WERI-Rb-1 (cell line): ENCODE measurements around the gene ARHGEF4.
"Not testable (repeated sequence)": the region's sequence is repeated elsewhere in the genome, so short reads cannot be mapped to it uniquely, and the experiment has no call there.

ENCODE experiments used
- DNase-seq: peaks from one replicate; pipeline ENCODE4 v3.0.0-alpha.2; 2020
- H3K27ac ChIP-seq: fragments of 250-450 bp; sonication (Bioruptor Pico); 2 replicates; pipeline ENCODE4 v1.5.1; 2020; ENCODE audit warnings: mild to moderate bottlenecking, moderate library complexity
- H3K27me3 ChIP-seq: fragments of 250-450 bp; sonication (Bioruptor Pico); 2 replicates; pipeline ENCODE4 v1.5.1; 2021; ENCODE audit warnings: mild to moderate bottlenecking, low read depth, moderate library complexity; ENCODE audit not compliant: insufficient read depth, severe bottlenecking
- H3K36me3 ChIP-seq: fragments of 250-450 bp; sonication (Bioruptor Pico); 2 replicates; pipeline ENCODE4 v1.5.1; 2020; ENCODE audit warnings: mild to moderate bottlenecking, moderate library complexity
- H3K4me3 ChIP-seq: 2 replicates; pipeline ENCODE4 v1.5.1; 2011; ENCODE audit warnings: low read depth, mild to moderate bottlenecking, control low read depth, low read length
- H3K9me3 ChIP-seq: fragments of 250-450 bp; sonication (Bioruptor Pico); 2 replicates; pipeline ENCODE4 v1.5.1; 2021; ENCODE audit warnings: mild to moderate bottlenecking, moderate library complexity; ENCODE audit not compliant: severe bottlenecking
- TF ChIP-seq, protein P1 (sequence below): IDR thresholded peaks from 2 replicates; pipeline ENCODE4 v1.5.1; 2011; ENCODE audit warnings: low read depth, mild to moderate bottlenecking, control low read depth, inconsistent platforms, low read length

The ARHGEF4 gene

DNA sequence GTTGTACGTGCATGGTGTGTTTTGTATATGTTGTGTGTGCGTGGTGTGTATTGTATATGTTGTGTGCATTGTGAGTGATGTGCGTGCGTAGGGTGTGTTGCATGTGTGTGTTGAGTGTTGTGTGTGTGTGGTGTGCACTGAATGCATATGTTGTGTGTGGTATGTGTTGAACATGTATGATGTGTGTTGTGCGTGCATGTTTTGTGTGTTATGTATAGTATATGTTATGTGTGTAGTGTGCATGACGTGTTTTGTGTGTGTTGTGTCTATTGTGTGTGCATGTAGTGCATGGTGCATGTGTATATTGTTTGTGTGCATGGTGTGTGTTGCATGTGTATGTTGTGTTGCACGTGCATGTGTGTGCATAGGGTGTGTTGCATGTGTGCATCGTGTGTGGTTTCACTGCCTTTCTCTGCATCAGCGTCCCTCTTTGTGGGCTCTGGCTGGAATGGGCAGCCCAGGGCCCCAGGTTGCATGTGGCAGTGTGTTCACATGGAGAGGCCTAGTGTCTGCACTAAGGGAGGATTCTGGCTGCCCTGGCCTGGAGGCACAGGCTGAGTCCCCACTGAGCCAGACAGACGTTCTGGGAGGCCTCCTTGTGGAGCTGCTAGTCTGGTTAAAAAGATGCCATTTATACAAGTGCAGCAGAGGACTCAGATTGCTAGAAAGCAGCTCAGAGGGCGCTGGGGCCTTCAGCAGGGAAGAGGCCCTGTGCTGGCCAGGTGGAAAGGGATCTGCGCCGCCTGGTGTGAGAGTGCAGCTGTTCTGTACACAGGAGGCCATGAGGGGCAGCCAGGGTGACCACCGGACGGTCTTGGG lies 149.3 kb downstream of the ARHGEF4 start:
- H3K4me3 ChIP-seq: no peak overlapping the region
- no peak overlapping the region for H3K27ac ChIP-seq
- H3K36me3 ChIP-seq: no peaks in the 10 kb centered on the region
- no peak for DNase-seq
- no peaks in the 10 kb centered on the region for H3K9me3 ChIP-seq
- H3K27me3 ChIP-seq: no peaks in the 10 kb centered on the region
- TF ChIP-seq, protein P1, sequence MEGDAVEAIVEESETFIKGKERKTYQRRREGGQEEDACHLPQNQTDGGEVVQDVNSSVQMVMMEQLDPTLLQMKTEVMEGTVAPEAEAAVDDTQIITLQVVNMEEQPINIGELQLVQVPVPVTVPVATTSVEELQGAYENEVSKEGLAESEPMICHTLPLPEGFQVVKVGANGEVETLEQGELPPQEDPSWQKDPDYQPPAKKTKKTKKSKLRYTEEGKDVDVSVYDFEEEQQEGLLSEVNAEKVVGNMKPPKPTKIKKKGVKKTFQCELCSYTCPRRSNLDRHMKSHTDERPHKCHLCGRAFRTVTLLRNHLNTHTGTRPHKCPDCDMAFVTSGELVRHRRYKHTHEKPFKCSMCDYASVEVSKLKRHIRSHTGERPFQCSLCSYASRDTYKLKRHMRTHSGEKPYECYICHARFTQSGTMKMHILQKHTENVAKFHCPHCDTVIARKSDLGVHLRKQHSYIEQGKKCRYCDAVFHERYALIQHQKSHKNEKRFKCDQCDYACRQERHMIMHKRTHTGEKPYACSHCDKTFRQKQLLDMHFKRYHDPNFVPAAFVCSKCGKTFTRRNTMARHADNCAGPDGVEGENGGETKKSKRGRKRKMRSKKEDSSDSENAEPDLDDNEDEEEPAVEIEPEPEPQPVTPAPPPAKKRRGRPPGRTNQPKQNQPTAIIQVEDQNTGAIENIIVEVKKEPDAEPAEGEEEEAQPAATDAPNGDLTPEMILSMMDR: no peak

DNA sequence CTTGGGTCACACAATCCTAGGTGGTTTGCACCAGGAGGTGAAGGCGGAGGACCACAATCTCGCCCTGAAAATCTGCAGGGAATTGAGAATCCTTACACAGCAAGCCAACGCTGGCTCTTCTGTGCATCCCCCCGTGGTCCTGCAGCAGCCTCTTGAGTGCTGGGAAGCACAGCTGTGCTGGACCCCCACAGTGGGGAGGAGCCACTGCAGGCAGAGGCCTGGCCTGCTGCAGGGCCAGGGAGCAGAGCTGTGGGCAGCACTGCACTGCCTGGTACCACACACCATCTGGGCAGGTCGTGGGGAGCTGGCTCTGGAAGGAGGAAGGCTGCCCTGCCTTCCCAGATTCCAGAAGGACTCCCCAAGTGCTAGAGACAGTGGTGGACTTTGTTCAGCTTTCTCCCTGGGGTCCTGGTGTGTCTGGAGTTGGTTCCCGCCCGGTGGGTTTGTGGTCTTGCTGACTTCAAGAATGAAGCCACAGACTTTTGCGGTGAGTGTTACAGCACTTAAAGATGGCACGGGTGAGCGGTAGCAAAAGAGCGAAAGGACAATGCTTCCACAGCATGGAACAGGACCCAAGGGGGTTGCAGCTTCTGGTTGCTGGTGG lies 150.3 kb downstream of the ARHGEF4 start:
- H3K27me3 ChIP-seq: no peaks in the 10 kb centered on the region
- H3K9me3 ChIP-seq: no peaks in the 10 kb centered on the region
- TF ChIP-seq, protein P1: no peak
- H3K36me3 ChIP-seq: no peaks in the 10 kb centered on the region
- no peak for DNase-seq
- no peak overlapping the region for H3K4me3 ChIP-seq
- no peak overlapping the region for H3K27ac ChIP-seq

DNA sequence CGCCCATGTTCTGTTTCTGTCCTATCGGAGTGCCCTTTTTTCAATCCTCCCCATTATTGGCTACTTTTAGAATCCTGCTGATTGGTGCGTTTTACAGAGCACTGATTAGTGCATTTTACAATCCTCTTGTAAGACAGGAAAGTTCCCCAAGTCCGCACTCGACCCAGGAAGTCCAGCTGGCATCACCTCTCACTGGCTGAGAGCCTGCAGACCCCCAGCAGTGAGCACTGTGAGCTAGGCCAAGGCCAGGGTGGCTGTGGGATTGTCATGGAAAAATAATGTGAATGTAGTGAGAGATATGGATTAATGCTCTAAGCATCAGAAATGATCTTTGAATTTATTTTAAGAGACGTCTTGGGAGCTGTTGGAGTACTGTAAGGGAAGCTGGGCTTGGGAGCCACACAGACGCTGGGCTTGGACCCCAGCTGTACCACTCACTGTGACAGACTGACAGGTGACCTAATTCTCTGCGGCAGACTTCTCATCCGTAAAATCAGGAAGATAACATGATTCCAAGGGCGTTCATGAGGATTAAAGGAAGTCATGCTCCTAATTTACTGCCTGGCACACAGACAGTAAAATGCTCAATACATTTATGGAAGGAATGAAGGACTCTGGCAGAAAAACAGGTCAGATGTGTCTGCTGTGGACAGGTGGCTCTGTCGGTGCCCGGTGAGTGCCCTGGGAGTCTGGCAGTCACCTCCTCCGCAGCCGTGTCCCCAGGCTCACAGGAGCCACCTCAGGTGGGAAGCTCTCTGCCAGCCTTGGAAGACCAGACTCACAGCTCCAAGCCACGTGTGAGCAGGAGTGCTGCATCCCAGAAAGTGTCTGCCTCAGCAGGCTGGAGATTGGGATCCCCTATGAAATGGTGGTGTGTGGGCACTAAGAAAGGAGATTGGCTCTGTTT lies 151.1 kb downstream of the ARHGEF4 start:
- Histone ChIP-seq H3K9me3 (no peaks in the 10 kb centered on the region), H3K36me3 (no peaks in the 10 kb centered on the region), H3K4me3 (peak overlapping the region; percentile 8), H3K27ac (peak overlapping the region; percentile 46), H3K27me3 (no peaks in the 10 kb centered on the region)
- TF ChIP-seq, protein P1: no peak
- peak; percentile 40 for DNase-seq

DNA sequence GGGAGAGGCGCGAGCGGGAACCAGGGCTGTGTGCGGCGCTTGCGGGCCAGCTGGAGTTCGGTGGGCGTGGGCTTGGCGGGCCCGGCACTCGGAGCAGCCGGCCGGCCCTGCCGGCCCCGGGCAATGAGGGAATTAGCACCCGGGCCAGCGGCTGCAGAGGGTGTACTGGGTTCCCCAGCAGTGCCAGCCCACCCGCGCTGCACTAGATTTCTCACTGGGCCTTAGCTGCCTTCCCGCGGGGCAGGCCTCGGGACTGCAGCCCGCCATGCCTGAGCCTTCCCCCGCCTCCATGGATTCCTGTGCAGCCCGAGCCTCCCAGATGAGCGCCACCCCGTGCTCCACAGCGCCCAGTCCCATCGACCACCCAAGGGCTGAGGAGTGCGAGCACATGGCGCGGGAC lies 154.7 kb downstream of the ARHGEF4 start:
- H3K9me3 ChIP-seq, H3K27ac ChIP-seq, H3K4me3 ChIP-seq, H3K27me3 ChIP-seq, H3K36me3 ChIP-seq, DNase-seq: not testable (repeated sequence)

DNA sequence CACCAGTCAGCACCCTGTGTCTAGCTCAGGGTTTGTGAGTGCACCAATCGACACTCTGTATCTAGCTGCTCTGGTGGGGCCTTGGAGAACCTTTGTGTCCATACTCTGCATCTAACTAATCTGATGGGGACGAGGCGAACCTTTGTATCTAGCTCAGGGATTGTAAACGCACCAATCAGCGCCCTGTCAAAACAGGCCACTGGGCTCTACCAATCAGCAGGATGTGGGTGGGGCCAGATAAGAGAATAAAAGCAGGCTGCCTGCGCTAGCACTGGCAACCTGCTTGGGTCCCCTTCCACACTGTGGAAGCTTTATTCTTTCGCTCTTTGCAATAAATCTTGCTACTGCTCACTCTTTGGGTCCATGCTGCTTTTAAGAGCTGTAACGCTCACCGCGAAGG lies 155.3 kb downstream of the ARHGEF4 start:
- H3K36me3 ChIP-seq, H3K27me3 ChIP-seq, H3K27ac ChIP-seq, H3K9me3 ChIP-seq, H3K4me3 ChIP-seq, DNase-seq: not testable (repeated sequence)

DNA sequence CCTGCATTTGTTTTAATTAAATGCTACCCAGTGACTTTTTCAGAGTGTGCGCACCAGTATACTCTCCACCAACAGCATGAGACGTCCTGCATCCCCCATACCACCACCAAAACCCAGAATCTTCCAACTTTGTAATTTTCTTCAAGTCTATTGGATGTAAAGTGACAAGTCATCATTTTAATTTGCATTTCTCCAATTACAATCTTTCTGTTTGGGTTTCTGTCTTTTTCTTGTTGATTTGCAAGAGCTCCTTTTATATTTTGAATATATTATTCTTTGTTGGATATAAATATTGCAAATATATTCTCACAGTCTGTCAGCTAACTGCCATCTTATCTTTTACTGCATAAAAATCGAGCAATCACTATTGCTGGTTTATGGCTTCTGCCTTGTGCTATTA lies 160.0 kb downstream of the ARHGEF4 start:
- Histone ChIP-seq H3K4me3 (no peak overlapping the region), H3K27ac (no peak overlapping the region), H3K27me3 (no peaks in the 10 kb centered on the region), H3K36me3 (no peaks in the 10 kb centered on the region), H3K9me3 (no peaks in the 10 kb centered on the region)
- DNase-seq: no peak
- TF ChIP-seq, protein P1: no peak
